NK-92 (cell line): ENCODE data around the gene GPR15.

ENCODE experiments used
- DNase-seq: peaks from one replicate; lab custom pipeline; 2025; ENCODE audit not compliant: unreplicated experiment; lab: John Stamatoyannopoulos, UW

GPR15 gene

GRCh38 chr3:98531622-98532274 lies at the start of gene GPR15:
GPR15 (plus strand) TSS chr3:98531978; CDS start chr3:98532034, 56 bp downstream.
- no peak for DNase-seq

GRCh38 chr3:98482717-98483482 lies 48.9 kb upstream of the GPR15 start:
- DNase-seq: no peak

GRCh38 chr3:98483626-98484025 lies 48.2 kb upstream of the GPR15 start:
- no peak for DNase-seq

DNA sequence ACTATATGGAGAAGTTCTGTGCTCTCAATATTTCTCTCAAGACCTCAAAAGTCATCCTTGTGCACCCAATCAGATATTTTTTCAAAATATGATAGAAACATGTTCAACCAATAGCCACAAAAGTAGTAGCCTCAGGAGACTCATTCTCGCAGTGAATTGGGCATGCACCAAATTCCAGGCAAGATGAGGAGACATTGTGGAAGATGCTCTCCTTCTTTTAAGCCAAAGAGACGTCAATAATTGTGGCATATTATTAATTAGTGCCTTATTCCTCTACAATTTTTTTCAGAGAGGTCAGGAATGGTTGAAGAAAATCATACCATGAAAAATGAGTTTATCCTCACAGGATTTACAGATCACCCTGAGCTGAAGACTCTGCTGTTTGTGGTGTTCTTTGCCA lies 34.4 kb upstream of the GPR15 start, which contains the start of gene OR5K2:
Gene OR5K2 (plus strand): TSS at position 301 of the 400 bp plus-strand sequence. CDS start 0 bp downstream, at position 301.
- DNase-seq: no peak

GRCh38 chr3:98500019-98500418 lies 31.8 kb upstream of the GPR15 start:
- no peak for DNase-seq

GRCh38 chr3:98501270-98501669 lies 30.5 kb upstream of the GPR15 start:
- DNase-seq: no peak

DNA sequence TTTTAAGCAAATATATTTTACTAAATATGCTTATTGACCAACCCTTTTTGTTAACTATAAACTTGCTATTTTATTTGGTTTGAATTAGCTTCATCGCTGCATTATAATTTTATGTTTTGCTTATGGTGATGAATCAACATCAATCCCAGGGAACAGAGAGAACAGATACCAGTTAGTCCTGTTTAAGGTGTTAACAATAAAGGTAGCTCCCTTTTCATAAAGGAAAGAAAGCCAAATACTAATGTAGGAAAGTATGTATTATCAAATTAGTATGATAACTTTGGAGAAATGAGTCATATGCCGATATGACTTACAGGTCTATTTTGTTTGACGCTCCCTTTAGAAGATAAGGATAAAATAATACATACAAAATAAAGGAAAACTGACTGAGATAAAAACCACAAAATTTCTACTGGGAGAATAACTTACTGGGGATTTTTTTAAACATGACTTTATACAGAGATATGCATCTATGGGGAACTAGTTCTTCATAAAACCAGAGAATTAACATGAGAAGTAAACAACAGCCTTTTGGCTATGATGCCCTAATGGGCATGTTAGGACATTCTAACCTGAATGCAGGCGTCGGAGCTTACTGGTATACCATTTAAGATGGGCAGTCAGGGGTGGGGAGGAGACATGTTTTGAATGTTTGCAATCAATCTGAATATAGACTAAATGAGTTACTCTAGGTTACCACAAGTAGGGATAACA lies 29.8 kb upstream of the GPR15 start:
- DNase-seq: no peak

- DNase-seq: no peak
These were observed 27.2 kb upstream of the GPR15 start for GRCh38 chr3:98504539-98504938.

DNA sequence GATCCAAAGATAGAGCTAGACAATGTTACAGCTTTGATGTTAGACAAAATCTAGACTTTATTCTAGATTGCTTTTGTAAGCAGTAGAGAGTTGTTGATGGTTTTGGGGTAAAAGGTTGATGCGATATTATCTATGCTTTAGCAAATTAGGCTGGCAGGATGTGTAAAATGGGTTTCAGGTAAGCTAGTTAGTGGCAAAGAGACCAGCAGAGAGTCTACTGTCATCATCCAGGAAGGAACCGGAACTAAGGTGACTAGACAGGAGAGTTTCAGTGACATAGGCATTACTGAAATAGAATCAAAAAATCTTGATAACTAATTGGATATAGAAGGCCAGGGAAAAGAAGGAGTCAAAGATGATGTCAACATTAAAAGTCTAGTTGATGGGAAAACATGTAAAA lies 23.2 kb upstream of the GPR15 start:
- no peak for DNase-seq

- DNase-seq: no peak
These were observed 19.2 kb upstream of the GPR15 start for GRCh38 chr3:98512576-98512975.

GRCh38 chr3:98513091-98513511 lies 18.7 kb upstream of the GPR15 start:
- DNase-seq: no peak

GRCh38 chr3:98513736-98514135 lies 18.0 kb upstream of the GPR15 start:
- no peak for DNase-seq

- no peak for DNase-seq
These were observed 16.8 kb upstream of the GPR15 start for GRCh38 chr3:98514948-98515347.

DNA sequence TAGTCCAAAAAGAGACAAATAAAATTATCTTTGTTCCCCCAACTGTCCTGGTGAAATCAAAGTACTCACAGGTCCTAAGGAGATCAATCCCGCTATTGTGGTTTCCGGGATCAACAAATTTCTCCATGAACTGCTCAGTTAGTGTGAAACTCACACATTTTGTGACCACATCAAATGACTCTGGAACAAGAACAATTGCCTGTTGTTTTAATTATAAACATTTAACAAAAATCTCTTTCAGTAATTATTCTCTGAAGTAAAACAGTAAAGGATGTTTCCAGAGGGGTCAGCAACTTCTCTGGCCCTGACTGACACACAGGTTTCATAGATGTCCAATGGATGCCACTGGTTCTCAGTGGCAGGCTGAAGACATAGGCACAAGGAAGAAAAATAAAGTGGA lies 13.0 kb upstream of the GPR15 start:
- no peak for DNase-seq

DNA sequence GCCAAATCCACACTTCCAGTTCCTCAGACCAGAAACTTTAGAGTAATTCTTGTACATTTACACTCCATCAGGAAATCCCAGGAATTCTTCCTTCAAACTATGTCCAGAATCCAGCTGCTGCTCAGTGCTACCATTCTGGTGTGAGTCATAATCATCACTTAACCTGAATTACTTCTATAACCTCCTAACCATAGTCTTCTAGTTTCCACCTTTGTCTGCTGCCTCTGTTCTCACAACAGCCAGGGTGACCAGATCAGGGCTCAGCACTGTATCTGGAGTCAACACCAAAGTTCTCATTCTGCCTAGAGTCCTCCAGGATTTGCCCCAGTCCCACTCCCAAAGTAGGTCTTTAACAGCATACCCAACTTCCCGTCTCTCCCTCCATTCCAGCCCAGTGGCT lies 12.4 kb upstream of the GPR15 start:
- no peak for DNase-seq

- DNase-seq: no peak
These were observed 9.8 kb upstream of the GPR15 start for GRCh38 chr3:98521897-98522543.

GRCh38 chr3:98522544-98523281 lies 9.1 kb upstream of the GPR15 start, which contains the start of gene CLDND1:
CLDND1 (minus strand) TSS chr3:98522902; CDS start chr3:98521424, 1,478 bp downstream.
- peak; percentile 62 for DNase-seq

DNA sequence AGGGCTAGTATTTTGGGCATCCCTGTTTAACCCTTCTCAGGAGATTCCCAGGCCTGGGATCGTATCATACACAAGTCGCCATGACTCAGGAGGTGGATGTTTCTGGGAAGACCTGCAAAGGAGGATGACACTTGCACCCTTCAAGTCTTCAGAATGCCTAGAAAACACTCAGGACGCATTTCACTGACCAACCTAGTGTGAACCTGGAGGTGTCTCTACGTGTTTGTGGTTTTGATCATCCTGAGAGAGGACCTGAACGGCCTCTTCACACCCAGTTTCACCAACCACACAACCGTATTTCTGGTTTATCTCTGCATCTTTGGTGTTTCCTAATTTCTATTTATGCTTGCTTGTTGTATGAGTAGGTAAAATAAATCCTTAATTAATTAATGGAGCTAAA lies 6.3 kb upstream of the GPR15 start:
- no peak for DNase-seq

DNA sequence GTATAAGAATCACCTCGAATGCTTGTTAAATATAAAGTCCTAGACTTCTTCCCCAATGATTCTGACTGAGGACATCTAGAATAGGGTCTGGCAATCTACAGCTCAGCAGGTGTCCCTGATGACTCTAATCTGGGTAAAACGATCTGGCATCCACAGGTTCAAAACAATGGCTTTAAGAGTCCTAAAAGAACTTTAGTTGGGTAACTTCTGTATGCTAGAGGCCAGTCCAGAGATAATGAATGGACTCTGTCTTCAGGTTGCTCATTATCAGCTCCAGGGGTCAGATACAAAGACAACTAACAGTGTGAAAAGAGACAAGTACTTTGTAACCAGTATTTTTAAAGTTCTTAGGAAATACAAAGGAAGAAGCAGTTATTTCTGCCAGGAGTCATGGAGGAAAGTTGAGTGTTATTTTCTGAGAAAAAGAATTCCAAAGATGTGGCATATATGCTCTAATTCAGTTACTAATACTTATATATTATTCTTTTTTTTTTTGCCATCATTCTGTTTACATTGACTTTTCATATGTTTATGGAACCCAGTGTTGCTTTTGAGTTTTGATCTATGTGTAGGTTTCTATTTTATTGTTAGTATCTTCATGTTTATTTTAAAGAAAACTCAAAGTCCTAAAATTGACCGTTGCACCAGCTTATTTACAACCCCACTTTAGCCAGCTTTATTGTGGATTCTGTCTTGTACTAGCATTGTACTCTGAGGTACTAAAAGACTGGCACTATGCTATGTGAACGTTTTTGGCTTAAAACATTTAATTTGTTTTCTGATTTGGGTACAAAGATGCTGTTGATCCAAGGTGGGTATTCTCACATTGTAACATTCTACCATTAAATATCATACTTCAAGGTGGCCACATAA lies 3.1 kb upstream of the GPR15 start:
- DNase-seq: no peak
